ENCODE data around the gene AKAP7.

The AKAP7 gene

DNA sequence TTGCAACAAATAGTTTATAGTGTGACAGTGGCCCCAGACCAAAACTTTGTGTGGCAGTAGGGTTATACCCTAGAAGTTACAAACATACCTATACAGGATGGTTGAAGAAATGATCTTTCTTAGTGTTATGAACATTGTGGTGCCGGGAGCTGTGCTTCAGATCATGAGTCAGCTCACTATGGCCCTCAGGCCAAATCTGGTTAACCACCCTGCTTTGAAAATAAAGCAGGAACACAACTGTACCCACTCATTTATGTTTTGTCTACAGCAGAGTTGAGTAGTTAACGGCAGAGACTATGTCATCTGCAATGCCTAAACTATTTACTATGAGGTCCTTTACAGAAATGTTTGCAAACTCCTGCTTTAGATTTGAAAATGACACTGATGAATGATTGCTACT is 24.3 kb downstream of the AKAP7 start:
- no peak for TF ChIP-seq CTCF (IDR thresholded peaks at IDR 0.05; ENCODE audit: insufficient read depth, low read length, poor library complexity, severe bottlenecking)
- no peaks in the 10 kb centered on the region for H3K27me3 ChIP-seq (replicated peaks; ENCODE audit: control insufficient read depth, insufficient read depth, low read length)
- H3K36me3 ChIP-seq (ENCODE audit: control insufficient read depth, insufficient read depth, low read length), result no peaks in the 10 kb centered on the region
- no peak for DNase-seq (ENCODE audit: extremely low read depth, insufficient read length)
- no peak overlapping the region for H3K4me3 ChIP-seq (replicated peaks; ENCODE audit: low read depth, low read length)

DNA sequence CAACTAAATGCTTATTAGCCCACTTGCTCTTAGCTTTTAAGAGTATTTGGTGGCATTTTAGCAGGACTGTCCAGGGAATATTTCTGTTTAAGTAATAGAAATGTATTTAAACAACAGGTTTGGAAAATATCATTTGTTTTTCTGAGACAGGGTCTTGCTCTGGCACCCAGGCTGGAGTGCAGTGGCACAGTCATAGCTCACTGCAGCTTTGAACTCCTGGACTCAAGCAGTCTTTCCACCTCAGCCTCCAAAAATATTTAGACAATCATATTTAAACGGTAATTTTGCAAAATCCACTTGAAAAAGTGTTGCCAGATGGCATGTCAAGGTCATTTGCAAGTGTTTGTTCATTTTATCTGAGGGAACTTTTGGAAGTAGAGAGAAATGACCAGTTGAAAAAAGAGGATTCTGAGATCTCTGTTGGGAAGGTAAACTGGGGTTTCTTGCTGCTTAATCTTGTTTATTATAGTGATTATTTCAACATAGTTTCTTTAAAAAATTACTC is 25.0 kb downstream of the AKAP7 start:
- no peak for DNase-seq (ENCODE audit: extremely low read depth, insufficient read length)
- TF ChIP-seq CTCF (IDR thresholded peaks at IDR 0.05; ENCODE audit: insufficient read depth, low read length, poor library complexity, severe bottlenecking), result no peak

GRCh38 chr6:131161987-131162386 is 26.7 kb downstream of the AKAP7 start:
- no peak for DNase-seq (ENCODE audit: extremely low read depth, insufficient read length)
- Histone ChIP-seq H3K27me3 (replicated peaks; ENCODE audit: control insufficient read depth, insufficient read depth, low read length) (no peaks in the 10 kb centered on the region), H3K36me3 (ENCODE audit: control insufficient read depth, insufficient read depth, low read length) (no peaks in the 10 kb centered on the region), H3K4me3 (replicated peaks; ENCODE audit: low read depth, low read length) (no peak overlapping the region)
- no peak for TF ChIP-seq CTCF (IDR thresholded peaks at IDR 0.05; ENCODE audit: insufficient read depth, low read length, poor library complexity, severe bottlenecking)

More for the DNA sequence above, 25.0 kb downstream of the AKAP7 start:
- Histone ChIP-seq H3K4me3 (replicated peaks; ENCODE audit: low read depth, low read length) (no peak overlapping the region), H3K36me3 (ENCODE audit: control insufficient read depth, insufficient read depth, low read length) (no peaks in the 10 kb centered on the region), H3K27me3 (replicated peaks; ENCODE audit: control insufficient read depth, insufficient read depth, low read length) (no peaks in the 10 kb centered on the region)

- Histone ChIP-seq H3K4me3 (replicated peaks; ENCODE audit: low read depth, low read length) (no peak overlapping the region), H3K27me3 (replicated peaks; ENCODE audit: control insufficient read depth, insufficient read depth, low read length) (no peaks in the 10 kb centered on the region), H3K36me3 (ENCODE audit: control insufficient read depth, insufficient read depth, low read length) (no peaks in the 10 kb centered on the region)
- DNase-seq (ENCODE audit: extremely low read depth, insufficient read length), result no peak
- no peak for TF ChIP-seq CTCF (IDR thresholded peaks at IDR 0.05; ENCODE audit: insufficient read depth, low read length, poor library complexity, severe bottlenecking)
Observed at GRCh38 chr6:131163886-131164285, 28.6 kb downstream of the AKAP7 start.

DNA sequence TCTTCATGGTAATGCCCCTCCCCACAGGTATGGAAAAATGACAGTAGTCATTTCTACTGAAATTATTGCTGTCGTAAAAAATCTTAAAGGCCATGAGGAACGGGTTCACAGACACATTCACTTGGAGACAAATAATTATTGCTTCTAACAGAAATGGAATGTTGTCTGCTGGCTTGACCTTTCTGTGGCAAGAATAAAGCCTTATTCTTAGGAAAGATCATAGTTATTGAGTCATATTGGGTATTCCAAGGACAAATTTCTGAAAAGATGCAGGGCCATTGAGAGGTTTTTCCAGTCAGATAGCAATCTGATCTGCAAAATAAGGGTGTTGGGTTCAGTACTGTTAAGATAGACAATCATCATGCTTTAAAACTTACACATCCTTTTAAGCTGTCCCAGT is 29.2 kb downstream of the AKAP7 start:
- Histone ChIP-seq H3K27me3 (replicated peaks; ENCODE audit: control insufficient read depth, insufficient read depth, low read length) (no peaks in the 10 kb centered on the region), H3K4me3 (replicated peaks; ENCODE audit: low read depth, low read length) (no peak overlapping the region), H3K36me3 (ENCODE audit: control insufficient read depth, insufficient read depth, low read length) (no peaks in the 10 kb centered on the region)
- DNase-seq (ENCODE audit: extremely low read depth, insufficient read length), result no peak
- TF ChIP-seq CTCF (IDR thresholded peaks at IDR 0.05; ENCODE audit: insufficient read depth, low read length, poor library complexity, severe bottlenecking), result no peak

DNA sequence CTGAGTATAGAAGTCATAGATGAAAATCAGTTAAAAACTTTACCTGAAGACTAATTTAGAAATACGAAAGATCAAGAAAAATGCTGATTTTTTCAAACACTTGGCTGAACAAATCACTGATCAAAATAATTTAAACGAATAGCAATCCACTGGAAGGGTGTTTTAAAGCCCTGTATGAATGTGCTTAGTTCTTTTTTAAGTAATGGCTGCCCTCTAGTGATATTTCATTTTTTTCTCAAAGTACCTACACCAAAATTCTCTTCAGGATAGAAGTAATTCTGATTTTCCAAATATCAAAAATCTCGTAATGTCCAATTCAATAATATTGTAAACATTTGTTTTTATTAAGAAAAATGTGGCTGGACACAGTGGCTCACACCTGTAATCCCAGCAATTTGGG is 32.5 kb downstream of the AKAP7 start:
- no peak for TF ChIP-seq CTCF (IDR thresholded peaks at IDR 0.05; ENCODE audit: insufficient read depth, low read length, poor library complexity, severe bottlenecking)
- Histone ChIP-seq H3K27me3 (replicated peaks; ENCODE audit: control insufficient read depth, insufficient read depth, low read length) (no peaks in the 10 kb centered on the region), H3K36me3 (ENCODE audit: control insufficient read depth, insufficient read depth, low read length) (no peaks in the 10 kb centered on the region), H3K4me3 (replicated peaks; ENCODE audit: low read depth, low read length) (no peak overlapping the region)
- DNase-seq (ENCODE audit: extremely low read depth, insufficient read length), result no peak
